GM12801 (cell line): Measurements from ENCODE around the gene SH2D6.

Experiments
- CTCF ChIP-seq: IDR thresholded peaks from one replicate; pipeline ENCODE4 v1.5.1; 2011; ENCODE audit warnings: control low read depth; ENCODE audit not compliant: insufficient read length; ENCODE audit errors: extremely low read depth

The SH2D6 gene

GRCh38 chr2:85400023-85400422 lies 18.5 kb upstream of the SH2D6 start:
- TF ChIP-seq CTCF: no peak

GRCh38 chr2:85400541-85401463 lies 17.7 kb upstream of the SH2D6 start:
- TF ChIP-seq CTCF: no peak

- no peak for TF ChIP-seq CTCF
Observed at GRCh38 chr2:85401464-85401805, 17.1 kb upstream of the SH2D6 start.

GRCh38 chr2:85401844-85402243 lies 16.7 kb upstream of the SH2D6 start:
- no peak for TF ChIP-seq CTCF

GRCh38 chr2:85405201-85406059 lies 13.1 kb upstream of the SH2D6 start:
- TF ChIP-seq CTCF: no peak

GRCh38 chr2:85409845-85410583 lies 8.5 kb upstream of the SH2D6 start, which contains the start of gene CAPG:
Gene CAPG (minus strand): TSS chr2:85410366. CDS start chr2:85402145, 8,221 bp downstream.
- no peak for TF ChIP-seq CTCF
